Common myeloid progenitor, CD34-positive (primary cell): ENCODE data around the gene SCN1A.
"Not testable (repeated sequence)": the region's sequence is repeated elsewhere in the genome, so short reads cannot be mapped to it uniquely, and the experiment has no call there.

Experiments
- CTCF ChIA-PET: fragments of 350-600 bp; sonication (Branson Sonifier 250); formaldehyde crosslinking; loops from one replicate; lab custom pipeline; 2021; ENCODE audit warnings: antibody characterized with exemption; lab: Charles Lee
- POLR2A ChIA-PET: fragments of 350-600 bp; sonication (Branson Sonifier 250); formaldehyde crosslinking; loops from one replicate; lab custom pipeline; 2021; ENCODE audit warnings: antibody characterized with exemption; lab: Charles Lee
- DNase-seq, 3 donors: peaks; one replicate each; pipeline versions ENCODE4 v3.0.0 to v3.0.0-alpha.2; 2013
- H3K27ac ChIP-seq, 2 experiments: 1 replicate in 1 of 2; 2 replicates in 1 of 2; pipeline ENCODE4 v1.7.0; 2013; ENCODE audit warnings: inconsistent platforms in 2 of 2, low read length in 2 of 2, mild to moderate bottlenecking in 2 of 2, low read depth in 1 of 2, moderate library complexity in 1 of 2; ENCODE audit not compliant: severe bottlenecking in 2 of 2, insufficient read depth in 1 of 2, poor library complexity in 1 of 2
- H3K27me3 ChIP-seq, 5 experiments: replicated peaks in 2 of 5; 1 replicate in 3 of 5; 2 replicates in 2 of 5; pipeline versions ENCODE4 v1.6.1 to v1.7.0; 2013; ENCODE audit warnings: low read length in 4 of 5, mild to moderate bottlenecking in 2 of 5, moderate library complexity in 2 of 5, inconsistent platforms in 1 of 5; ENCODE audit not compliant: insufficient read depth in 5 of 5, control insufficient read depth in 4 of 5
- H3K36me3 ChIP-seq, 4 experiments: 1 replicate in 2 of 4; 2 replicates in 2 of 4; pipeline versions ENCODE4 v1.6.1 to v1.7.0; 2013; ENCODE audit warnings: low read length in 3 of 4, control low read depth in 1 of 4, mild to moderate bottlenecking in 1 of 4; ENCODE audit not compliant: control insufficient read depth in 4 of 4, insufficient read depth in 4 of 4
- H3K4me1 ChIP-seq, 4 experiments: 1 replicate in 3 of 4; 2 replicates in 1 of 4; pipeline versions ENCODE4 v1.6.1 to v1.7.1; 2013; ENCODE audit warnings: low read length in 3 of 4, mild to moderate bottlenecking in 3 of 4, control low read depth in 1 of 4, inconsistent platforms in 1 of 4, moderate library complexity in 1 of 4; ENCODE audit not compliant: control insufficient read depth in 4 of 4, insufficient read depth in 4 of 4; ENCODE audit errors: control extremely low read depth in 1 of 4
- H3K4me3 ChIP-seq, 7 experiments: 1 replicate in 4 of 7; 2 replicates in 3 of 7; pipeline versions ENCODE4 v1.5.1 to v1.7.0; 2013; ENCODE audit warnings: mild to moderate bottlenecking in 7 of 7, low read length in 6 of 7, moderate library complexity in 6 of 7, inconsistent platforms in 2 of 7, low read depth in 2 of 7, control low read depth in 1 of 7; ENCODE audit not compliant: insufficient read depth in 4 of 7, control insufficient read depth in 1 of 7; ENCODE audit errors: extremely low read depth in 1 of 7
- H3K9me3 ChIP-seq, 5 experiments: 1 replicate in 4 of 5; 2 replicates in 1 of 5; pipeline versions ENCODE4 v1.6.1 to v1.7.1; 2013; ENCODE audit warnings: low read length in 4 of 5, mild to moderate bottlenecking in 2 of 5, inconsistent platforms in 1 of 5, low read depth in 1 of 5, moderate library complexity in 1 of 5; ENCODE audit not compliant: control insufficient read depth in 4 of 5, insufficient read depth in 2 of 5; ENCODE audit errors: control extremely low read depth in 1 of 5
- WGBS: methylation state at CpG from one replicate; pipeline ENCODE4 v1.1.5; 2013; ENCODE audit not compliant: insufficient coverage; 5-methylcytosine and 5-hydroxymethylcytosine counted together

Gene SCN1A

GRCh38 chr2:166011660-166012059 lies 116.2 kb downstream of the SCN1A start:
- Histone ChIP-seq H3K27me3 (no peaks in the 10 kb centered on the region), H3K36me3 (no peaks in the 10 kb centered on the region), H3K27ac (no peak overlapping the region), H3K4me1 (no peaks in the 10 kb centered on the region), H3K9me3 (no peaks in the 10 kb centered on the region), H3K4me3 (no peak overlapping the region)
- WGBS, result no CpG with 5 or more reads among the region's 1 CpG
- DNase-seq, result no peak
- CTCF ChIA-PET, result no interaction called here
- POLR2A ChIA-PET, result no interaction called here

- no peak for DNase-seq
- 100% methylated on average over 2 of the region's 2 CpGs for WGBS
- POLR2A ChIA-PET, result no interaction called here
Observed at GRCh38 chr2:166000401-166000800, 127.4 kb downstream of the SCN1A start.

GRCh38 chr2:165990846-165991245 lies 137.0 kb downstream of the SCN1A start:
- Histone ChIP-seq H3K4me3 (no peak overlapping the region), H3K4me1 (no peaks in the 10 kb centered on the region), H3K36me3 (no peaks in the 10 kb centered on the region), H3K27ac (no peak overlapping the region), H3K27me3 (no peaks in the 10 kb centered on the region), H3K9me3 (peaks cover 0 to 2% (median 0%) of the 10 kb centered on the region in 5 experiments)
- ChIA-PET CTCF (no interaction called here), POLR2A (no interaction called here)
- no peak for DNase-seq

More at GRCh38 chr2:166000401-166000800, 127.4 kb downstream of the SCN1A start:
- Histone ChIP-seq H3K36me3 (no peaks in the 10 kb centered on the region), H3K4me1 (no peaks in the 10 kb centered on the region), H3K4me3 (no peak overlapping the region), H3K9me3 (no peaks in the 10 kb centered on the region), H3K27ac (no peak overlapping the region), H3K27me3 (no peaks in the 10 kb centered on the region)
- CTCF ChIA-PET, result no interaction called here

GRCh38 chr2:165989851-165990250 lies 138.0 kb downstream of the SCN1A start:
- CTCF ChIA-PET, result no interaction called here
- no peak overlapping the region for H3K27ac ChIP-seq
- WGBS, result no CpG with 5 or more reads among the region's 1 CpG

GRCh38 chr2:165985120-165985519 lies 142.7 kb downstream of the SCN1A start:
- Histone ChIP-seq H3K4me3 (no peak overlapping the region), H3K27me3 (no peaks in the 10 kb centered on the region), H3K9me3 (peaks cover 0 to 2% (median 0%) of the 10 kb centered on the region in 5 experiments), H3K27ac (no peak overlapping the region), H3K4me1 (no peaks in the 10 kb centered on the region), H3K36me3 (no peaks in the 10 kb centered on the region)
- POLR2A ChIA-PET, result no interaction called here
- DNase-seq, result no peak
- CTCF ChIA-PET, result no interaction called here

More at GRCh38 chr2:165989851-165990250, 138.0 kb downstream of the SCN1A start:
- Histone ChIP-seq H3K36me3 (no peaks in the 10 kb centered on the region), H3K9me3 (peaks cover 0 to 2% (median 0%) of the 10 kb centered on the region in 5 experiments), H3K27me3 (no peaks in the 10 kb centered on the region), H3K4me1 (no peaks in the 10 kb centered on the region), H3K4me3 (no peak overlapping the region)
- DNase-seq, result no peak
- POLR2A ChIA-PET, result no interaction called here

GRCh38 chr2:165972161-165972560 lies 155.7 kb downstream of the SCN1A start:
- H3K4me1 ChIP-seq, H3K27ac ChIP-seq, H3K9me3 ChIP-seq, H3K4me3 ChIP-seq, DNase-seq, CTCF ChIA-PET, H3K36me3 ChIP-seq, POLR2A ChIA-PET, H3K27me3 ChIP-seq: not testable (repeated sequence)

GRCh38 chr2:165970663-165971062 lies 157.2 kb downstream of the SCN1A start:
- H3K4me1 ChIP-seq, result no peaks in the 10 kb centered on the region
- POLR2A ChIA-PET, result no interaction called here
- H3K4me3 ChIP-seq, result no peak overlapping the region
- H3K9me3 ChIP-seq, result no peaks in the 10 kb centered on the region
- no peak overlapping the region for H3K27ac ChIP-seq
- no peaks in the 10 kb centered on the region for H3K36me3 ChIP-seq
- WGBS, result no CpG with 5 or more reads among the region's 1 CpG
- no peaks in the 10 kb centered on the region for H3K27me3 ChIP-seq
- DNase-seq, result no peak
- CTCF ChIA-PET, result no interaction called here
